Measurements from ENCODE around the gene TAS2R41.

DNA sequence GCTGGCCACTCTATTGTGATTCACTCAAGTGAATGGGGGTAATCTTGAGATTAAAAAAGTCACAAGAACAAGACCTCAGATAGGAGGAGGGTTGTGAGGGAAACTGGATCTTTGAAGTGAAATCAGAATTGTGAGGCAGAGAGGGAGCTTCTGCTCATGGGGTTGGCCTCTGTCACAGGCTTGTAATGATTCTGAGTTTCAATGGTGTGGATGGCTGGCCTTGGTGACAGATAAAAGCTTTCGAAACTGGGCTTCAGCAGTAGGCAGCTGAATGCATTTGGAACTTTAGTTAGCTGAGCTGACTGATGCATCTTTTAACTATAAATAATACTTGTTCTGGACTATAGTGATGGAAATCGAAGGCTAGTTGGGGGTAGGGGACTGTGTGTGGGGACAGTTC is 22.2 kb upstream of the TAS2R41 start:
- TF ChIP-seq, protein P1, sequence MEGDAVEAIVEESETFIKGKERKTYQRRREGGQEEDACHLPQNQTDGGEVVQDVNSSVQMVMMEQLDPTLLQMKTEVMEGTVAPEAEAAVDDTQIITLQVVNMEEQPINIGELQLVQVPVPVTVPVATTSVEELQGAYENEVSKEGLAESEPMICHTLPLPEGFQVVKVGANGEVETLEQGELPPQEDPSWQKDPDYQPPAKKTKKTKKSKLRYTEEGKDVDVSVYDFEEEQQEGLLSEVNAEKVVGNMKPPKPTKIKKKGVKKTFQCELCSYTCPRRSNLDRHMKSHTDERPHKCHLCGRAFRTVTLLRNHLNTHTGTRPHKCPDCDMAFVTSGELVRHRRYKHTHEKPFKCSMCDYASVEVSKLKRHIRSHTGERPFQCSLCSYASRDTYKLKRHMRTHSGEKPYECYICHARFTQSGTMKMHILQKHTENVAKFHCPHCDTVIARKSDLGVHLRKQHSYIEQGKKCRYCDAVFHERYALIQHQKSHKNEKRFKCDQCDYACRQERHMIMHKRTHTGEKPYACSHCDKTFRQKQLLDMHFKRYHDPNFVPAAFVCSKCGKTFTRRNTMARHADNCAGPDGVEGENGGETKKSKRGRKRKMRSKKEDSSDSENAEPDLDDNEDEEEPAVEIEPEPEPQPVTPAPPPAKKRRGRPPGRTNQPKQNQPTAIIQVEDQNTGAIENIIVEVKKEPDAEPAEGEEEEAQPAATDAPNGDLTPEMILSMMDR (IDR thresholded peaks at IDR 0.05): no peak
- TF ChIP-seq POLR2A (IDR thresholded peaks at IDR 0.05): no peak

All from lower leg skin (tissue), 3 donors.